ENCODE results near the gene MTOR.
"Not testable (repeated sequence)": the region's sequence is repeated elsewhere in the genome, so short reads cannot be mapped to it uniquely, and the experiment has no call there.

MTOR gene

GRCh38 chr1:11168731-11169130 is 93.6 kb downstream of the MTOR start:
- Histone ChIP-seq H3K9me3 (replicated peaks; ENCODE audit: insufficient read depth, low read length) (no peaks in the 10 kb centered on the region), H3K9me2 (replicated peaks; ENCODE audit: insufficient read depth, low read length) (no peaks in the 10 kb centered on the region), H2AFZ (ENCODE audit: low read length) (no peak overlapping the region), H3K9ac (ENCODE audit: low read length) (no peak overlapping the region), H3K36me3 (replicated peaks; ENCODE audit: insufficient read depth, low read length) (no peaks in the 10 kb centered on the region), H3K4me1 (ENCODE audit: low read length) (no peaks in the 10 kb centered on the region), H3K27me3 (replicated peaks; ENCODE audit: insufficient read depth, low read length) (no peaks in the 10 kb centered on the region), H3K27ac (ENCODE audit: low read length) (no peak overlapping the region), H3K4me3 (ENCODE audit: low read length) (no peak overlapping the region), H3F3A (ENCODE audit: insufficient read depth, low read length) (no peaks in the 10 kb centered on the region), H4K20me1 (ENCODE audit: insufficient read depth, low read length) (no peaks in the 10 kb centered on the region; the same call in 1 of the 2 replicates), H3K4me2 (ENCODE audit: low read depth, low read length) (no peak overlapping the region), H3K79me2 (ENCODE audit: low read length) (no peaks in the 10 kb centered on the region)
- no peak for DNase-seq
- no peak for TF ChIP-seq EZH2 (optimal IDR thresholded peaks at IDR 0.05; ENCODE audit: low read depth, low read length)
- no peak for TF ChIP-seq CTCF (IDR thresholded peaks at IDR 0.05; ENCODE audit: low read length)
- no peak for TF ChIP-seq EZH2phosphoT487 (IDR thresholded peaks at IDR 0.05; ENCODE audit: low read length)

- H3F3A ChIP-seq (ENCODE audit: insufficient read depth, low read length); DNase-seq; H3K27ac ChIP-seq (ENCODE audit: low read length); H3K4me3 ChIP-seq (ENCODE audit: low read length); H3K4me1 ChIP-seq (ENCODE audit: low read length); H4K20me1 ChIP-seq (ENCODE audit: insufficient read depth, low read length); H3K9me2 ChIP-seq (replicated peaks; ENCODE audit: insufficient read depth, low read length); H3K4me2 ChIP-seq (ENCODE audit: low read depth, low read length); H3K79me2 ChIP-seq (ENCODE audit: low read length); H3K9ac ChIP-seq (ENCODE audit: low read length); H3K27me3 ChIP-seq (replicated peaks; ENCODE audit: insufficient read depth, low read length); H3K9me3 ChIP-seq (replicated peaks; ENCODE audit: insufficient read depth, low read length); H3K36me3 ChIP-seq (replicated peaks; ENCODE audit: insufficient read depth, low read length); H2AFZ ChIP-seq (ENCODE audit: low read length): not testable (repeated sequence)
These were observed 95.6 kb downstream of the MTOR start for GRCh38 chr1:11166744-11167143.

DNA sequence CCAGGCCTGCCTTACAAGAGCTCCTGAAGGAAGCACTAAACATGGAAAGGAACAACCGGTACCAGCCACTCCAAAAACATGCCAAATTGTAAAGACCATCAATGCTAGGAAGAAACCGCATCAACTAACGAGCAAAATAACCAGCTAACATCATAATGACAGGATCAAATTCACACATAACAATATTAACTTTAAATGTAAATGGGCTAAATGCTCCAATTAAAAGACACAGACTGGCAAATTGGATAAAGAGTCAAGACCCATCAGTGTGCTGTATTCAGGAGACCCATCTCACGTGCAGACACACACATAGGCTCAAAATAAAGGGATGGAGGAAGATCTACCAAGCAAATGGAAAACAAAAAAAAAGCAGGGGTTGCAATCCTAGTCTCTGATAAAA is 99.6 kb downstream of the MTOR start:
- not testable (repeated sequence) for H3K79me2 ChIP-seq (ENCODE audit: low read length); H3K9ac ChIP-seq (ENCODE audit: low read length); H3K9me3 ChIP-seq (replicated peaks; ENCODE audit: insufficient read depth, low read length); H3K4me2 ChIP-seq (ENCODE audit: low read depth, low read length); H4K20me1 ChIP-seq (ENCODE audit: insufficient read depth, low read length); H3K27me3 ChIP-seq (replicated peaks; ENCODE audit: insufficient read depth, low read length); DNase-seq; H3K36me3 ChIP-seq (replicated peaks; ENCODE audit: insufficient read depth, low read length); H3K4me3 ChIP-seq (ENCODE audit: low read length); H3K9me2 ChIP-seq (replicated peaks; ENCODE audit: insufficient read depth, low read length); H3K4me1 ChIP-seq (ENCODE audit: low read length); H3F3A ChIP-seq (ENCODE audit: insufficient read depth, low read length); H2AFZ ChIP-seq (ENCODE audit: low read length); H3K27ac ChIP-seq (ENCODE audit: low read length)

DNA sequence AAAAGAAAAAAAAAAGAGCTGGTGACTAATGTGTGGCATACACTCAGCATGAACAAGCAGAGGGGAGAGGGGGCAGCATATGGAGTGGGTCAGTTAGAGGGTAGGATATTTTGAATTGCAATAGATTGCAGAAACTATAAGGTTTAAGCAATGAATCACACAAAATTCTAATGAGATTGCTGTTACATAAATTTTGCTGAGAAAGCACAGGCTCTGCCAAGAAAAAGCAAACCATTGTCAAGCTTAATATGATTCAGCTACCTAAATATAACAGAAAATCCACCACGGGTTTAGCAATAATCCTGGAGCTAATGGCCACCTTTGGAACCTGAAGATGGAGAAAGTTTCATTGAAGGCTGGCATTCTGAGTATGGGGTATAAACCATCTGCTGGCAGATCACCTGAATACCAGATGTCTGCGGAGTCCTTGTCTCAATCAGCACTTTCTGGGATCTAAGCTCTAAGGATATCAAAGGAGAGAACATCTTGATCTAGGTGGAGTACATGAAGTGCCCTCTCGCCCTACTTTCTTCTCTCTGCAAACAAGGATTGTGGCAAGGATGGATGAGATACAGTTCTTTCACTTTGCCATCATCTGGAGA is 103.5 kb downstream of the MTOR start:
- no peak for DNase-seq
- no peaks in the 10 kb centered on the region for H3F3A ChIP-seq (ENCODE audit: insufficient read depth, low read length)
- no peaks in the 10 kb centered on the region for H3K36me3 ChIP-seq (replicated peaks; ENCODE audit: insufficient read depth, low read length)
- H4K20me1 ChIP-seq (ENCODE audit: insufficient read depth, low read length), result no peaks in the 10 kb centered on the region
- H3K27ac ChIP-seq (ENCODE audit: low read length), result no peak overlapping the region
- no peaks in the 10 kb centered on the region for H3K9me2 ChIP-seq (replicated peaks; ENCODE audit: insufficient read depth, low read length)
- H3K9ac ChIP-seq (ENCODE audit: low read length), result no peak overlapping the region
- TF ChIP-seq EZH2 (optimal IDR thresholded peaks at IDR 0.05; ENCODE audit: low read depth, low read length) (no peak), EZH2phosphoT487 (IDR thresholded peaks at IDR 0.05; ENCODE audit: low read length) (no peak), CTCF (IDR thresholded peaks at IDR 0.05; ENCODE audit: low read length) (no peak)
- H3K4me2 ChIP-seq (ENCODE audit: low read depth, low read length), result no peak overlapping the region
- no peak overlapping the region for H3K4me3 ChIP-seq (ENCODE audit: low read length)
- no peaks in the 10 kb centered on the region for H3K79me2 ChIP-seq (ENCODE audit: low read length)
- no peak overlapping the region for H2AFZ ChIP-seq (ENCODE audit: low read length)
- H3K9me3 ChIP-seq (replicated peaks; ENCODE audit: insufficient read depth, low read length), result no peaks in the 10 kb centered on the region
- H3K4me1 ChIP-seq (ENCODE audit: low read length), result no peaks in the 10 kb centered on the region
- H3K27me3 ChIP-seq (replicated peaks; ENCODE audit: insufficient read depth, low read length), result no peaks in the 10 kb centered on the region
